ENCODE measurements around the gene KCTD8. TPM values are rescaled to one million over a fixed set of nuclear protein-coding genes. Genes with fewer than 3 reads are reported as not detected.

KCTD8 gene
- total RNA-seq, 1 donor from 2014 or later, result not detected

DNA sequence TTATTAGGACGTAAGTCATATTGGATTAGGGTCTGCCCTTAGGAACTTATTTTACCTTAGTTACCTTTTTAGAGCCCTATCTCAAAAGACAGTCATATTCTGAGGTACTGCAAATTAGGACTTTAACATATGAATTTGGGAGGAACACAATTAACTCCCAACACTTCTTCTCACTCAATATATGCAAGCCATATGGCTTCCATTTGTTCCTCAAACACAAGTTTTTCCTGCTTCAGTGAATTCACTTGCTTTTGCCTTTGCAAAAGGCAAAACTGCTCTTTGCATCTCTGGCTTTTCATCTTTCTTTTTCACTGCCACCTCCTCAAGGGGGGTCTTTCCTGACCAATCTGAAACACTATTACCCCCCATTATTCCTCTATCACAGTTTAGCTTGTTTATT lies 220.3 kb downstream of the KCTD8 start:
- H3K36me3 Mint-ChIP-seq, result no peaks in the 10 kb centered on the region
- TF ChIP-seq EZH2phosphoT487 (IDR thresholded peaks at IDR 0.05) (no peak), EZH2 (IDR thresholded peaks at IDR 0.05) (no peak), CTCF (IDR thresholded peaks at IDR 0.05) (no peak)
- no peaks in the 10 kb centered on the region for H3K4me1 ChIP-seq

DNA sequence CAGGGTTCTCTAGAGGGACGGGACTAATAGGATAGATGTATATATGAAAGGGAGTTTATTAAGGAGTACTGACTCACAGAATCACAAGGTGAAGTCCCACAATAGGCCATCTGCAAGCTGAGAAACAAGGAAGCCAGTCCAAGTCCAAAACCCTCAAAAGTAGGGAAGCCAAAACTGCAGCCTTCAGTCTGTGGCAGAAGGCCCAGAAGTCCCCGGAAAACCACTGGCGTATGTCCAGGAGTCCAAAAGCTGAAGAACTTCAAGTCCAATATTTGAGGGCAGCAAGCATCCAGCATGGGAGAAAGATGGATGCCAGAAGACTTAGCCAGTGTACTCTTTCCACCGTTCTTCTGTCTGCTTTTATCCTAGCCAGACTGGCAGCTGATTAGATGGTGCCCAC lies 227.2 kb downstream of the KCTD8 start:
- Histone ChIP-seq H2AFZ (replicated peaks) (no peak overlapping the region), H3F3A (ENCODE audit: low read depth) (no peaks in the 10 kb centered on the region), H3K36me3 (no peaks in the 10 kb centered on the region), H4K20me1 (ENCODE audit: low read depth) (no peaks in the 10 kb centered on the region), H3K4me1 (no peaks in the 10 kb centered on the region), H3K4me2 (no peak overlapping the region), H3K4me3 (no peak overlapping the region), H3K9ac (no peak overlapping the region), H3K9me3 (ENCODE audit: low read depth) (no peaks in the 10 kb centered on the region), H3K27ac (no peak overlapping the region), H3K79me2 (ENCODE audit: low read depth) (no peaks in the 10 kb centered on the region), H3K27me3 (no peaks in the 10 kb centered on the region)
- H3K27me3 Mint-ChIP-seq (ENCODE audit: insufficient read depth, low read depth), result no peaks in the 10 kb centered on the region
- DNase-seq (ENCODE audit: low spot score), result no peak
- no peaks in the 10 kb centered on the region for H3K36me3 Mint-ChIP-seq
- peaks cover 2% of the 10 kb centered on the region for H3K9me3 Mint-ChIP-seq
- no peaks in the 10 kb centered on the region for H3K4me1 Mint-ChIP-seq
- no peak overlapping the region for H3K4me3 Mint-ChIP-seq
- no peak overlapping the region for H3K27ac Mint-ChIP-seq
- TF ChIP-seq EZH2phosphoT487 (IDR thresholded peaks at IDR 0.05) (no peak), CTCF (IDR thresholded peaks at IDR 0.05) (no peak), EZH2 (IDR thresholded peaks at IDR 0.05) (no peak)

More for the DNA sequence above, 220.3 kb downstream of the KCTD8 start:
- DNase-seq (ENCODE audit: low spot score), result no peak
- Mint-ChIP-seq H3K9me3 (peaks cover 2% of the 10 kb centered on the region), H3K27ac (no peak overlapping the region), H3K4me1 (peaks cover 4% of the 10 kb centered on the region), H3K4me3 (no peak overlapping the region), H3K27me3 (ENCODE audit: insufficient read depth, low read depth) (no peaks in the 10 kb centered on the region)
- no peaks in the 10 kb centered on the region for H3F3A ChIP-seq (ENCODE audit: low read depth)
- no peaks in the 10 kb centered on the region for H3K36me3 ChIP-seq
- no peak overlapping the region for H3K9ac ChIP-seq
- H4K20me1 ChIP-seq (ENCODE audit: low read depth), result no peaks in the 10 kb centered on the region
- no peaks in the 10 kb centered on the region for H3K9me3 ChIP-seq (ENCODE audit: low read depth)
- no peak overlapping the region for H2AFZ ChIP-seq (replicated peaks)
- H3K27ac ChIP-seq, result no peak overlapping the region
- H3K79me2 ChIP-seq (ENCODE audit: low read depth), result no peaks in the 10 kb centered on the region
- H3K4me3 ChIP-seq, result no peak overlapping the region
- no peaks in the 10 kb centered on the region for H3K27me3 ChIP-seq
- no peak overlapping the region for H3K4me2 ChIP-seq

DNA sequence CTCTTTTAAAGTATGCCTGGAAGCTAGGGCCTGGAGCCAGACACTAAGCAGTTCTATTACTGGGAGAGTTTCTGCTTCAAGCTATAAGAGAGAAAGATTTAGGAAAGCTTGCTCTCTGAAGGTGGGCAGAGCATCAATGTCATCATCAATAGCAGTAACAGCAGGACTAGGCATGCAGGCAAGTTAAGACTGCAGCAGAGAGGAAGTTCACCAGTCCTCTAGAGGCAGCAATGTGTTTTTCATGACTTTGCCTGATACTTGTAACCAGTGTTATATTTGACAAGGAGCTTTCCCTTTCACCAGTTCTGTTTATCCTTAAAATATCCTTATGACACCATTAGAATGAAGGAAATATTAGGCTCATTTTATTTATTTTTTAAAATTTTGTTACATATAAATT lies 237.9 kb downstream of the KCTD8 start:
- Histone ChIP-seq H3K27ac (no peak overlapping the region), H3K9ac (no peak overlapping the region), H3K4me1 (no peaks in the 10 kb centered on the region), H3K79me2 (ENCODE audit: low read depth) (no peaks in the 10 kb centered on the region), H2AFZ (replicated peaks) (no peak overlapping the region), H4K20me1 (ENCODE audit: low read depth) (no peaks in the 10 kb centered on the region), H3K4me2 (no peak overlapping the region), H3F3A (ENCODE audit: low read depth) (no peaks in the 10 kb centered on the region), H3K4me3 (no peak overlapping the region), H3K36me3 (no peaks in the 10 kb centered on the region), H3K9me3 (ENCODE audit: low read depth) (no peaks in the 10 kb centered on the region), H3K27me3 (no peaks in the 10 kb centered on the region)
- H3K9me3 Mint-ChIP-seq, result no peaks in the 10 kb centered on the region
- no peak for DNase-seq (ENCODE audit: low spot score)
- TF ChIP-seq CTCF (IDR thresholded peaks at IDR 0.05) (peak; percentile 18), EZH2phosphoT487 (IDR thresholded peaks at IDR 0.05) (no peak)
- H3K27ac Mint-ChIP-seq, result no peak overlapping the region
- H3K27me3 Mint-ChIP-seq (ENCODE audit: insufficient read depth, low read depth), result no peaks in the 10 kb centered on the region
- H3K36me3 Mint-ChIP-seq, result no peaks in the 10 kb centered on the region
- H3K4me3 Mint-ChIP-seq, result no peak overlapping the region
- no peaks in the 10 kb centered on the region for H3K4me1 Mint-ChIP-seq

Data from neural progenitor cell (in vitro differentiated cells).